ENCODE data around the gene KNCN.

The KNCN gene

GRCh38 chr1:46581681-46582455 is 30.4 kb upstream of the KNCN start:
- no peak for TF ChIP-seq JUND (IDR thresholded peaks at IDR 0.05; ENCODE audit: low read depth)
- in situ Hi-C loops (cut with HindIII; ENCODE audit: low pct_unique_long_range_greater_than_20kb, low sequenced_read_pairs): no loop called here
- no peak for DNase-seq (ENCODE audit: low read depth in 1 of 2, low spot score in 1 of 2)

GRCh38 chr1:46580140-46580903 is 28.9 kb upstream of the KNCN start:
- DNase-seq (ENCODE audit: low read depth in 1 of 2, low spot score in 1 of 2): no peak
- no peak for TF ChIP-seq JUND (IDR thresholded peaks at IDR 0.05; ENCODE audit: low read depth)
- in situ Hi-C loops (cut with HindIII; ENCODE audit: low pct_unique_long_range_greater_than_20kb, low sequenced_read_pairs): no loop called here

GRCh38 chr1:46577671-46578070 is 26.2 kb upstream of the KNCN start:
- in situ Hi-C loops (cut with HindIII; ENCODE audit: low pct_unique_long_range_greater_than_20kb, low sequenced_read_pairs): no loop called here
- TF ChIP-seq JUND (IDR thresholded peaks at IDR 0.05; ENCODE audit: low read depth): no peak
- no peak for DNase-seq (ENCODE audit: low read depth in 1 of 2, low spot score in 1 of 2)

- in situ Hi-C loops (cut with HindIII; ENCODE audit: low pct_unique_long_range_greater_than_20kb, low sequenced_read_pairs): no loop called here
- DNase-seq (ENCODE audit: low read depth in 1 of 2, low spot score in 1 of 2): no peak
- TF ChIP-seq JUND (IDR thresholded peaks at IDR 0.05; ENCODE audit: low read depth): no peak
Measured at GRCh38 chr1:46576596-46576995, 25.1 kb upstream of the KNCN start.

- in situ Hi-C loops (cut with HindIII; ENCODE audit: low pct_unique_long_range_greater_than_20kb, low sequenced_read_pairs): no loop called here
- no peak for DNase-seq (ENCODE audit: low read depth in 1 of 2, low spot score in 1 of 2)
- TF ChIP-seq JUND (IDR thresholded peaks at IDR 0.05; ENCODE audit: low read depth): no peak
Measured at GRCh38 chr1:46575778-46576177, 24.3 kb upstream of the KNCN start.

- in situ Hi-C loops (cut with HindIII; ENCODE audit: low pct_unique_long_range_greater_than_20kb, low sequenced_read_pairs): no loop called here
- no peak for DNase-seq (ENCODE audit: low read depth in 1 of 2, low spot score in 1 of 2)
- no peak for TF ChIP-seq JUND (IDR thresholded peaks at IDR 0.05; ENCODE audit: low read depth)
Measured at GRCh38 chr1:46575300-46575699, 23.9 kb upstream of the KNCN start.

- in situ Hi-C loops (cut with HindIII; ENCODE audit: low pct_unique_long_range_greater_than_20kb, low sequenced_read_pairs): no loop called here
- TF ChIP-seq JUND (IDR thresholded peaks at IDR 0.05; ENCODE audit: low read depth): no peak
- no peak for DNase-seq (ENCODE audit: low read depth in 1 of 2, low spot score in 1 of 2)
Measured at GRCh38 chr1:46571691-46572225, 20.3 kb upstream of the KNCN start.

DNA sequence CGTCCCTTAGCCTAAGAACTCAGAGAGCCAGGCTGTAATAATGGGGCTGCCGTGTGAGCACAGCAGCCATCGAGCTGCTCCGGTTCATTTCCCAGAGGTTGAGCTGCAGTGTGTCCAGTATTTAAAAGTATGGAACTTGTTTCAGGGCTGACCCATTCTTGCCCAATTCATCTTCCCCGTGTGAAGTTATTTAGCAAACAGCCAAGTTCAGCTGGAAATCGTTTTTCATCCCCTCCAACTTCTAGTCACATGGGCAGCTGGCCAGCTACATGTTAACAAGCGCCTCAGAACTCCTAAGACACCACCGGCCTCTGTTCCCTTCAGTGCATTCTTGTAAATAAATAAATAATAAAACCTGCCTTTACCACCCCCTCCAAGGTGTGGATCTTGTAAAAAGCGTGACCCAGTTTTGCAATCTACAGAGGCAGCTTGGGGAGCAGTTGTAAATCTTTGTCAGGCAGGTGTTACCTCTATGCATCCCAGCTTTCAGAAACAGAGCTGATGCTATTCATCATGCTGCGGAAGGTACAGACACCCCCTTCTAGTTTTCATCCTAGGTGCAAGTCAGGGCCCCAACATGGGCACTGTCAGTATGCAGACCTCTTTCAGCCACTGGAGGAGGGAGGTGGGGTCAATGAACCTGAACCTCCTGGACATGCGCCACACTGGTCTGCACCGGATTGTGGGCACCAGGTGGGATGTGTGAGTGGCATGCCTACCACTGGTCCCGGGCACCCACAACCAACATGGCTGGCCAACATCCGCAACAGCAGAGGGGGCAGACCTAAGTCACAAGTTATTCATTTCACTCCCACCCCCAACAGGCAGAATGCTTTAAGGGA is 18.7 kb upstream of the KNCN start:
- in situ Hi-C loops (cut with HindIII; ENCODE audit: low pct_unique_long_range_greater_than_20kb, low sequenced_read_pairs): no loop called here
- DNase-seq (ENCODE audit: low read depth in 1 of 2, low spot score in 1 of 2): no peak
- no peak for TF ChIP-seq JUND (IDR thresholded peaks at IDR 0.05; ENCODE audit: low read depth)

- in situ Hi-C loops (cut with HindIII; ENCODE audit: low pct_unique_long_range_greater_than_20kb, low sequenced_read_pairs): no loop called here
- DNase-seq (ENCODE audit: low read depth in 1 of 2, low spot score in 1 of 2): no peak
- TF ChIP-seq JUND (IDR thresholded peaks at IDR 0.05; ENCODE audit: low read depth): no peak
Measured at GRCh38 chr1:46569116-46569515, 17.7 kb upstream of the KNCN start.

GRCh38 chr1:46568461-46568891 is 17.0 kb upstream of the KNCN start:
- TF ChIP-seq JUND (IDR thresholded peaks at IDR 0.05; ENCODE audit: low read depth): no peak
- DNase-seq (ENCODE audit: low read depth in 1 of 2, low spot score in 1 of 2): no peak
- in situ Hi-C loops (cut with HindIII; ENCODE audit: low pct_unique_long_range_greater_than_20kb, low sequenced_read_pairs): no loop called here

DNA sequence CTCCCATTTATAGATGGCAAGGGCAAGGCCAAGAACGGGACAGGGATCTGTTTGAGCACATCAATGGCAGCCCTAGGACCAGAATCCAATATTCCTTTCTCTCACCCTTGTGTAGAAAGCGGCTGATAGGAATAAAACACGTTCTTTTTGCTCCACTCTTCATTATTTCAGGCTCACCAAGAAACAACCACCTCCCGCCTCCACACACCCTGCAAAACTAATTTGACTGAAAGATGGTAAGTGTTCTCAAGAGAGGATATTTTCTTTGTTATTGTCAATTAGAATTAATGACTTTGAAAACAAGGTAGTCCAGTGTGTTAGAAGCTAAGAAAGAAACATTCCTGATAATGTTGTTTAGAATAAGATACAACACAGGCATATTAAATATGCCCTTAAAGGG is 11.9 kb upstream of the KNCN start:
- in situ Hi-C loops (cut with HindIII; ENCODE audit: low pct_unique_long_range_greater_than_20kb, low sequenced_read_pairs): no loop called here

GRCh38 chr1:46562498-46562897 is 11.1 kb upstream of the KNCN start:
- in situ Hi-C loops (cut with HindIII; ENCODE audit: low pct_unique_long_range_greater_than_20kb, low sequenced_read_pairs): no loop called here
- DNase-seq (ENCODE audit: low read depth in 1 of 2, low spot score in 1 of 2): no peak
- no peak for TF ChIP-seq JUND (IDR thresholded peaks at IDR 0.05; ENCODE audit: low read depth)

More for the DNA sequence above, 11.9 kb upstream of the KNCN start:
- no peak for DNase-seq (ENCODE audit: low read depth in 1 of 2, low spot score in 1 of 2)
- no peak for TF ChIP-seq JUND (IDR thresholded peaks at IDR 0.05; ENCODE audit: low read depth)

Data from T47D (cell line).